ENCODE data around the gene LAT.
"Not testable (repeated sequence)": the region's sequence is repeated elsewhere in the genome, so short reads cannot be mapped to it uniquely, and the experiment has no call there.

Gene LAT

DNA sequence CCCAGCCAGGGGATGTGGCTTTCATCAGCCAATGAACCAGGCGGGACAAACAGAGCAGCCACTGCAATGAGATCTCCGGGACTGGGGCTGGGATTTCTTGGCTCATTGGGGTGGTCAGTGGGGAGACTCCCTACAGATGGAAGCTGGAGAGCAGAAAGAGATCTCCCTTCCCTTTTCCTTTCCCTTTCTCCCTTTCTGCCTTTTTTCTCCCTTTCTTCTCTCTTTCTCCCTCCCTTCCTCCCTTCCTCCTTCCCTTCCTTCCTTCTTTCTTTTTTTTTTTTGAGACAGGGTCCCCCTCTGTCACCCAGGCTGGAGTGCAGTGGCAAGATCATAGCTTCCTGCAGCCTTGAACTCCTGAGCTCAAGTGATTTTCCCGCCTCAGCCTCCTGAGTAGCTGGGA is 14.0 kb downstream of the LAT start:
- H3K27ac ChIP-seq, result no peak overlapping the region
- TF ChIP-seq, protein P1, sequence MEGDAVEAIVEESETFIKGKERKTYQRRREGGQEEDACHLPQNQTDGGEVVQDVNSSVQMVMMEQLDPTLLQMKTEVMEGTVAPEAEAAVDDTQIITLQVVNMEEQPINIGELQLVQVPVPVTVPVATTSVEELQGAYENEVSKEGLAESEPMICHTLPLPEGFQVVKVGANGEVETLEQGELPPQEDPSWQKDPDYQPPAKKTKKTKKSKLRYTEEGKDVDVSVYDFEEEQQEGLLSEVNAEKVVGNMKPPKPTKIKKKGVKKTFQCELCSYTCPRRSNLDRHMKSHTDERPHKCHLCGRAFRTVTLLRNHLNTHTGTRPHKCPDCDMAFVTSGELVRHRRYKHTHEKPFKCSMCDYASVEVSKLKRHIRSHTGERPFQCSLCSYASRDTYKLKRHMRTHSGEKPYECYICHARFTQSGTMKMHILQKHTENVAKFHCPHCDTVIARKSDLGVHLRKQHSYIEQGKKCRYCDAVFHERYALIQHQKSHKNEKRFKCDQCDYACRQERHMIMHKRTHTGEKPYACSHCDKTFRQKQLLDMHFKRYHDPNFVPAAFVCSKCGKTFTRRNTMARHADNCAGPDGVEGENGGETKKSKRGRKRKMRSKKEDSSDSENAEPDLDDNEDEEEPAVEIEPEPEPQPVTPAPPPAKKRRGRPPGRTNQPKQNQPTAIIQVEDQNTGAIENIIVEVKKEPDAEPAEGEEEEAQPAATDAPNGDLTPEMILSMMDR (conservative IDR thresholded peaks at IDR 0.05), result no peak

DNA sequence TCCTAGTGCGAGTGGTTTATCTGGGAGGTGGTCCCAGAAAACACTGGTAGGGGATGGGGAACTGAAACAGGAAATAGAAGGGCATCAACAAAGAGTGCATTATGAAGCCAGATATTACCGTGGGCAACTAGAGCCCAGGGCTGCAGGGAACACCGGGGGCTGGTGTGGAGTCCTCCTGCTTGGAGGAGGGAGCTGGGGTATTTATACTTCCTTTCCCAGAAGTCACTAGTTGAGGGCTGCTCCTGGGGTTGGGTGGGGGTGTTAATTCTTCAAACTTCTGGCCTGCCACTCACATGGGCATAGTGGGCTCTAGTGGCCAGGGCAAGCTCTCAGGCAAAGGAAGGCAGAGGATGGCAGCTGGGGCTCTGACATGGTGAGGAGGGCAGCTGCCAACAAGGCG is 14.7 kb downstream of the LAT start:
- no peak overlapping the region for H3K27ac ChIP-seq
- TF ChIP-seq, protein P1 (conservative IDR thresholded peaks at IDR 0.05), result no peak

DNA sequence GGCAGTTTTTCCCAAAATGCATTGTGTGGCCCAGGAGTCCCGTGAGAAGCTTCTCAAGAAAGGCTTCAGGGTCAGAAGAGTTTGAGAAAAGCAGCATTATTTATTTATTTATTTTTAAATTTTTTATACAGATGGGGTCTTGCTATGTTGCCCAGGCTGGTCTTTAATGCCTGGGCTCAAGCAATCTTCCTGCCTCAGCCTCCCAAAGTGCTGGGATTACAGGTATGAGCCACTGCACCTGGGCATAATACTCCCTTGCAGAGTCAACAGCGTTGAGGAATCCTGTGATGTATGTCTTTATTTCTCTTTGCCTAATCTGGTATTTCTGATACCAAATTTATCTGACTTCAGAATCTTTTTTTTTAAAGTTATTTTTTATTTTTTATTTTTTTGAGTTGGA is 15.2 kb downstream of the LAT start:
- no peak overlapping the region for H3K27ac ChIP-seq
- TF ChIP-seq, protein P1 (conservative IDR thresholded peaks at IDR 0.05), result no peak

DNA sequence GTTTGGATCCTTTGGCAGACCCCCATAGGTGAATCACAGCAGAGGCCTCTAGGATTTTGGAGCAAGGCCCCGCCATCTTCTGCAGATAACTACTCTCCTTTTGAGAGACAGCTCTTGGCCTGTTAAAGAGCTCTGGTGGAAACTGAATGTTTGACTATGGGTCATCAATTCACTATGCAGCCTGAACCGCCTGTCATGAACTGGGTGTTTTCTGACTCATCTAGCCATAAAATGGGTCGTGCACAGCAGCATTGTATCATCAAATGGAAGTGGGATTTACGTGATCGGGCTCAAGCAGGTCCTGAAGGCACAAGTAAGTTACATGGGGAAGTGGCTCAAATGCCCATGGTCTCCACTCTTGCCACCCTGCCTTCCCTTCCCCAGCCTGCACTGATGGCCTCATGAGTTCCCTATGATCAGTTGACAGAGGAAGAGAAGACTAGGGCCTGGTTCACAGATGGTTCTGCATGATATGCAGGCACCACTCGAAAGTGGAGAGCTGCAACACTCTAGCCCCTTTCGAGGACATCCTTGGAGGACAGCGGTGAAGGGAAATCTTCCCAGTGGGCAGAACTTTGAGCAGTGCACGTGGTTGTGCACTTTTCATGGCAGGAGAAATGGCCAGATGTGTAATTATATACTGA is 19.8 kb downstream of the LAT start:
- H3K27ac ChIP-seq, result not testable (repeated sequence)

DNA sequence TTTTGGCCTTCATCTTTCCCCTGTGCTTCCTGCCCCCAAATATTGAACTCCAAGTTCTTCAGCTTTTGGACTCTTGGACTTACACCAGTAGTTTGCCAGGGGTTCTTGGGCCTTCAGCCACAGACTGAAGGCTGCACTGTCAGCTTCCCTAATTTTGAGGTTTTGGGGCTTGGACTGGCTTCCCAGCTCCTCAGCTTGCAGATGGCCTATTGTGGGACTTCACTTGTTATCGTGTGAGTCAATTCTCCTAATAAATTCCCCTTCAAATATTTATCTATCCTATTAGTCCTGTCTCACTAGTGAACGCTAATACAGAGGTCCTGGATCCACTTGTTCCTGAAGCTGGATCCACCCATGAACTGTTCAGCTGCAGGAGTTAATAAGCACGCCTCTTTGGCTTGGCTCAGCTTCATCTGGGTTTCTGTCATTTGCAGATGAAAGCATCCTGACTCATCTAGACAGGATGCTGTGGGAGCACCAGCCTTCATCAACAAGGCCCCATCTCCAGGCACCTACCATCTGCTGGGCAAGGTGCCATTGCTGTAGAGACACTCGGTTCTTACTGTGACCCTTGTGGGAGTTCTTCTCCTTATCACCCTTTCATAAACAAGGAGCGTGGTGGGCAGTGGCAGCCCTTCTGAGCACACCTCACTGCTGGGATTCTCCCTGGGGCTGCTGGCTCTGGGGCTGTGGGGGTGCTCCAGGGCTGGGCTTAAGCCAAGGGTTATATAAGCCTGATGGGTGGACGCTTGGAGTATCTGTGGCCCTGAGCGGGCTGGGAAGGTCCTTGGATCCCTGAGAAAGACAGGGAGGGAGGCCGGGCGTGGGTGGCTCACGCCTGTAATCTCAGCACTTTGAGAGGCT is 23.1 kb downstream of the LAT start:
- TF ChIP-seq, protein P1 (conservative IDR thresholded peaks at IDR 0.05), result no peak
- no peak overlapping the region for H3K27ac ChIP-seq

DNA sequence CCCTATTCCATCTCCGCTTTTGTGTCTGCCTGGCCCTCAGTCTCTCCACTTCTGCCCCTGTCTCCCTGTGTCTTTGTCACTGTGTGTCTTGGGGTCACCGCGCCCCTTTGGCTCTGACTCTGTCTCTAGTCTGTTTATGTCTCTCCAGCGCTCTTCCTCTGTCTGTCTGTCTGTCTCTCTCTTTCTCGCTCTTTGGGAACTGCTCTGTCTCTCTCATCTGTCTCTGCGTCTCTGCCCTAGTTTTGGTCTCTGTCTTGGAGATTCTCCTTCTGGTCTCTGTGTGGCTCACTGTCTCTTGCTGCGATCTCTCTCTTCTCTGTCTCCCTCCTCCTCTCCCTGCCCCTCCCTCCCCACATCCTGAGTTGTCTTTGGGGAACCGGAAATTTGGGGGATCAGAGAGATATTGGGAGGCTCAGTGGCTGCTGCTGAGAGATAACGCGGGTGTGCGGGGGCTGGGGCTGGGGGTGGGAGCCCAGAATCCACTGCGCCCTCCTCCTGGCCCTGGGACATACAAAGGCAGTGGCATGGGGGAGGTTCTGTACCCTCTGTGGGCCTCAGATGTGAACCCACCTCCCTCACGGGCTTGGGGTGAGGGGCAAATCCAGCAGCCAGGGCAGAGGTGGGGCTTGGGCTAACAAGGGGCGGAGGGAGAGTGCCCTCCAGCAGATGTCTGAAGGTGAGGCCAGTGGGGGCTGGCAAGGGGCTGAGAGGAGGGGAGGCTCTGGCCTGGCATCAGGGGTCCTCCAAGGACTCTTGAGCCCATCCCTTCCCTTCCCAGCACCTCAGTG is 24.4 kb downstream of the LAT start:
- no peak overlapping the region for H3K27ac ChIP-seq
- TF ChIP-seq, protein P1 (conservative IDR thresholded peaks at IDR 0.05), result no peak

DNA sequence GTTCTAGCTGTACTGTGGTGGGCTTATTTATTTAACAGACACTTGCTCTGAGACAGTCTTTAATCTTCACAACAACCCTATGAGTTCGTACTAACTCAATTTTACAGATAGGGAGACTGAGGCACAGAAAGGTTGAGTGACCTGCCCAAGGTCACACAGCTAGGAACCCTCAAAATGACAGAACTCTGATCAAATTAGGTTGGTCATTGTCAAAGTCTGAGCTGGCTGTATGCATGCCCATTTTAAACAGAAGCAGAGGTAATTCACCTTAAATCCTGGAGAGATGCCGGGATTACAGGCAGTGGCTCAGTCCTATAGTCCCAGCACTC is 24.9 kb downstream of the LAT start:
- TF ChIP-seq, protein P1 (conservative IDR thresholded peaks at IDR 0.05), result no peak
- H3K27ac ChIP-seq, result no peak overlapping the region
